ENCODE measurements around the gene CACNA1D.

CACNA1D gene

DNA sequence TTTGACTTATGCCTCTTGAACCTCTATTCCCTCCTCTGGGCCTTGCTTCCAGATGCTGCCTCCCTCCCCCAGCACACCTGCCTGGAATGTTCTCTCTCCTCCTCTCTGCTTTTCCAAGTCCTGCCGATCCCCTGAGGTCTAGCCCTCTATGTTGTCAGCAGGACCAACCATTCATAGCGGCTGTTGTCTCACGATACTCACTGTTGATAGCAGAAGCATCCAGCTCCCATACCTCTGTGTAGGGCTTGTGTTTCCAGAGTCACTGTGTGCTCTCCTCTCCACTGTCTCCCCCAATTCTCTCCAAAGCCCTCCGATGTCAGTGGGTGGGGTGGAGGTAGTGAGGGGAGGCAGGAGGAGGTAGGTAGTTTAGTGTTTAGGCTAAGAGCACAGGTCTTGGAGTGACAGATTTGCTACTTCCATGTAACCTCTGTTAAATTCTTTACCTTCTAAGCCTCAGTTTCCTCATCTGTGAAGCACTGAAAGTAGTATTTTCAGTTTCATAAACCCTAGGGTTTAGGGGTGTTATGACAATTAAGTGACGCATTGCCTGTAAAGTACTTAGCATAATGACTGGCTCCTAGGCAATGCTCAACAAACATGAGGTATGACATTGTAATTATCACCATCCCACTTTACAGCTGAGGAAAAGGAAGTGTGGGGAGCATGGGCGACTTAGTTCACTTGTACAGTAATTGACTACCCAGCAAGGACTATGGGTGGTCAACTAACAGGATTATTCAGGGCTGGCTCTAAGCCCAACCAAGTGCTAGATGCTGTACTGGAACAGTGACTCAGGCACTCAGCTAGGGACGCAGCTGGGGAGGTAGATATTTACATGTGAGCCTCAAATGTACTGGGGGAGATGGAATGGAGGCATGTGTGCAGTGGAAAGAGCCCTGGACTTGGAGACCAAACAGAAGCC is 122.8 kb downstream of the CACNA1D start:
- no peak for DNase-seq (ENCODE audit: extremely low read depth, low read depth)
- TF ChIP-seq, protein P1, sequence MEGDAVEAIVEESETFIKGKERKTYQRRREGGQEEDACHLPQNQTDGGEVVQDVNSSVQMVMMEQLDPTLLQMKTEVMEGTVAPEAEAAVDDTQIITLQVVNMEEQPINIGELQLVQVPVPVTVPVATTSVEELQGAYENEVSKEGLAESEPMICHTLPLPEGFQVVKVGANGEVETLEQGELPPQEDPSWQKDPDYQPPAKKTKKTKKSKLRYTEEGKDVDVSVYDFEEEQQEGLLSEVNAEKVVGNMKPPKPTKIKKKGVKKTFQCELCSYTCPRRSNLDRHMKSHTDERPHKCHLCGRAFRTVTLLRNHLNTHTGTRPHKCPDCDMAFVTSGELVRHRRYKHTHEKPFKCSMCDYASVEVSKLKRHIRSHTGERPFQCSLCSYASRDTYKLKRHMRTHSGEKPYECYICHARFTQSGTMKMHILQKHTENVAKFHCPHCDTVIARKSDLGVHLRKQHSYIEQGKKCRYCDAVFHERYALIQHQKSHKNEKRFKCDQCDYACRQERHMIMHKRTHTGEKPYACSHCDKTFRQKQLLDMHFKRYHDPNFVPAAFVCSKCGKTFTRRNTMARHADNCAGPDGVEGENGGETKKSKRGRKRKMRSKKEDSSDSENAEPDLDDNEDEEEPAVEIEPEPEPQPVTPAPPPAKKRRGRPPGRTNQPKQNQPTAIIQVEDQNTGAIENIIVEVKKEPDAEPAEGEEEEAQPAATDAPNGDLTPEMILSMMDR (IDR thresholded peaks at IDR 0.05; ENCODE audit: low read depth, low read length): no peak

DNA sequence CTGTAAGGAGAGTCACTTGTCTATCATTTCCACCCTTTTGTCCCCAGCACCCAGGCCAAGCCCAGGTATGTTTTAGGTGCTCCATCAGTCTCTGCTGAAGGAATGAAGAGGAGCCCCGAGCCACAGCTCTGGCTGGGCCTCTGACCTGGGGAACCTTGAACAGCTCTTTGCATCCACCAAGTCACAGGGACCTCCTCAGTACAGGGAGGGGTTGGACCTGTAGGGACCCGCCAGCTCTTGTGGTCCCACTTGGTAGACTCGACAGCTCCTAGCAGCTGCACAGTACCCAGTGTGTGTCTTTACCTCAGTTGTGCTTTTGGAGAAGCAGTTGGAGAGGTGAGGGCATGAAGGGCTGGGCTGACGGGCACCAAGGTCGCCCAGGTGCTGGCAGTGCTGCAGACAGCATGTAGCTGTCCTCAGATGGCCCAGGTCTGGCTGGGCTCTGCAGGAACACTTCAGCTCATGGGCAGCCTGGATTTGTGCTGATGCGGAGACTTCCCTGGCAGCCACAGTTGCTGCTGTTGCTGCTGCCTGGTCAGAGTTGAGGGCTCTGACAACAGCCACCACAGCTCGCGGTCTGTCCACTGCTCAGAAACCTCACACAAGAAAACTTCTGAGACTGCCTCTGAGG is 123.6 kb downstream of the CACNA1D start:
- DNase-seq (ENCODE audit: extremely low read depth, low read depth): no peak
- TF ChIP-seq, protein P1 (IDR thresholded peaks at IDR 0.05; ENCODE audit: low read depth, low read length): no peak

DNA sequence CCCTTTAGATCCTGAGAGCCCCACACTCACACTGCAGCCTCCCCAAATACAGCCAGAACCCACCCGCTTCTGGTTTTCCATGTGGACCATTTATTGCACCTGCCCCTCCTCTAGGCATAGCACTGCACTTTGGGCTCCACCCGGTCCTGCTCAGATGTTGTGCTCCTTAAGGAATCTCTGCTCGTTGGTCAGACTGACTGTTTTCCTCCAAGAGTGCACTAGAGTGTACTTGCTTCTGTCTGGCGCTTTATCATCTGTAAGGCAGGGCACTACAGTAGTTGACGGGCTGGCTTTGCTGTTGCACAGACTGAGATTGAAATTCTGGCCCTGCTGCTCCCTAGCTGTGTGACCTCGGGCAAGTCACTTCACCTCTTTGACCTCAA is 124.1 kb downstream of the CACNA1D start:
- no peak for DNase-seq (ENCODE audit: extremely low read depth, low read depth)
- TF ChIP-seq, protein P1 (IDR thresholded peaks at IDR 0.05; ENCODE audit: low read depth, low read length): no peak

DNA sequence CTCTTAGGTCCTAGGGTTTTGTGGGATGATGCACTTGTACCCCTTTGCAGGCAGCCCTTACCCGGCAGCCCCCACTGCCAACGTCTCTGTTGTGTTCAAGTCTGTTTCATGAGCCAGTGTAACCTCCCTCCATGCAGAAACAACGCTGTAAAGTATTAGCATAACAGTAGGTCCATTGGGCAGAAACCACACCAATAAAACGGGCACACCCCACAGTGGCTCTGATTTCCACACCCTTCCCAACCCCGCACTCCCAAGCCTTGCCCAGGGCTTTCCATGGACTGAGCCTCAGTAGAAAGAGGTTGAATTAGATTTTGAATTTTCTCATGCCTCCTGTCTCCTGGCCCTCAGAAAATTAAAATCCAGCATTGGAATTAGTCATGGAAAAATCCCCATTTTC is 124.5 kb downstream of the CACNA1D start:
- TF ChIP-seq, protein P1 (IDR thresholded peaks at IDR 0.05; ENCODE audit: low read depth, low read length): no peak

DNA sequence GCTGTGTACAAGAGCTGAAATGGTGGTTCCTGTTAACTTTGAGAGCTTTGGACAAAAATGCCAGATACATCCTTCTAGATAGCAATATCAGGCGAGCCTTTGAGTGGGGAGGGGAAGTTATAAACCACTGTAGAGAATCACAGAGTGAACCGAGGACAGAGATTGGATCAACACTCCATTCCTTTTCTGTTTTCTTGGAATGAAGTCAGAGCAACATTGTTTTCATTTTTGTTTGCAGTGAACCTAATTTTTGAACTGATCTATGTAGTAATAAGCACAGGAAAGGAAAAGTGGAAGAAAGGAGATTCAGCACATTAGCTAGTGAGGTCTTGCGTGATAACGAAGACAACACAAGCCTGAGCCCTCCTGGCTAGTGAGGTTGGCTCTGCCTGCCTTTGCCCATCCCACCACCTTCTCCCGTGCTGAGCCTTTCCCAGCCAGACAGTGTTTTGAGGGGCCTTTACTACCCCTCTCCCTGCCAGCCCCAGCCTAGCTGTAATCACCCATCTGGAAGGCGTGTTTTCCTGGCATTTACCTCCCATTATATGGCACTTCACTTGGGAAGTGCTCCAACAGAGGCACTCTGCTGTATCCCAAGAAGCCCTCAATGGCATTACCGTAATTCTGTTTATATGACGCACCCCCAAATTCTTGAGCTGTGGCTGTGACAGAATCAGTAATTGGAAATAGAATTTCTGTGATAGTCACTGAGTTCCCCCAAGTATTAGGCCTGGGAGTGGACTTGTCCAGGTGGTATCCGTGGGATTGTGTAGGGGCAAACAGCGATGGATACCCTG is 129.8 kb downstream of the CACNA1D start:
- TF ChIP-seq, protein P1 (IDR thresholded peaks at IDR 0.05; ENCODE audit: low read depth, low read length): no peak
- DNase-seq (ENCODE audit: extremely low read depth, low read depth): no peak

More for the DNA sequence above, 124.5 kb downstream of the CACNA1D start:
- DNase-seq (ENCODE audit: extremely low read depth, low read depth): no peak

DNA sequence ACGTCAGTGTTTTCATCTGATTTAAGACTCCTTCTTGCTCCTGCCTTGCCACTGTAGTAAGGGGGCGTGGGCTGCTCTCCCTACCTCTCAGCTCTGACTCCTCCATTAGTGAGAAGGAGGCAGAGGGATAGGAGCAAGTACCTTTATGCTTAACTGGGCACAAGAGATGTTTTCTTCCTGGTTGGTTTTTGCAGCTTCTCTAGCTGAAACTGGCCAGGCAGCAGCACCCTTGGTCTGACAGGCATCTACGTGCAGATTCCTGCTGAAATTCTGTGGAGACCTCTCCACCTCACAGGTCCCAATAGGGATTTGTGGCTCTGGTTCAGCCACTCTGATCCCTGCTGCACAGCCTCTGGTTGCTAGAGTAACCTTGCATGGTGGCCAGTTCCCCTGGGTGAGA is 132.5 kb downstream of the CACNA1D start:
- DNase-seq (ENCODE audit: extremely low read depth, low read depth): no peak
- TF ChIP-seq, protein P1 (IDR thresholded peaks at IDR 0.05; ENCODE audit: low read depth, low read length): no peak

All from AG09319 (cell line).